Activated CD8-positive, alpha-beta memory T cell treated with anti-CD3 and anti-CD28 coated beads for 4 hours (primary cell): ENCODE data around the gene LIMS2.
A peak's percentile ranks its signal among the peaks of the same experiment; 100 is the strongest.

Source experiments
- DNase-seq, 2 donors: peaks; one replicate each; pipeline ENCODE4 v3.0.0-alpha.2; 2020; ENCODE audit warnings: low read depth in 2 of 2

LIMS2 gene

DNA sequence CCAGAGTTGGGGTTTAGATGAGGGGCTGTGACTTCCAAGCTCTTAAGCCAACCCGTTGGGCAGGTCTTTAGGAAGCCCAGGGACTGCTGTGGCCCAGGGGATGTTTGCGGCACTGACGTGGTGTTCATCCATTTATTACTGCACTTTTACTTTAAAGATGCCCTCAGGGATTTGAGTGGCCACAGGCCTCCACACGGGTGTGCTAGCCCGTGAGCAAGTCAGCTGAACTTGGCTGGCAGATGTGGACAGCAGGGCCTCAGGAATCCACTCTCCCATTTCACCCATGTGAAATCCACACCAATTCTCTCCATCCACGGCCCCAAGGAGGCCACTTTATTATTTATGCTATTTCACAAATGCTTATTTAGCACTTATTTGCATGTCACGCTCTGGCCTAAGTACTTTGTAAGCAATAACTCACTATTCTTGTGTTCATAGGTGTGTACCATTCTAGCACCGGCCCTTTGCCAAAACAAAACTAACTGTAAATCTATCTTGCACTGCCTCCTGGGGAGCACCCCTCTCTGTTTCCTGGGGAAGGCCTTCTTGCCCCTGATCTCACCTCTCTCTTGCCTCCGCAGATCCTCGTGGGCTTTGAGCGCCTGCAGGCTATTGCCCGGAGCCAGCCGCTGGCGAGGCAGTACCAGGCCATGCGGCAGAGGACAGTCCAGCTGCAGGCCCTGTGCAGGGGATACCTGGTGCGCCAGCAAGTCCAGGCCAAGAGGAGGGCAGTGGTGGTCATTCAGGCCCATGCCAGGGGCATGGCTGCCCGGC, 68.5 kb downstream of the LIMS2 start:
- DNase-seq, result no peak

- DNase-seq, result no peak
Measured at GRCh38 chr2:127605691-127606263, 69.6 kb downstream of the LIMS2 start.

DNA sequence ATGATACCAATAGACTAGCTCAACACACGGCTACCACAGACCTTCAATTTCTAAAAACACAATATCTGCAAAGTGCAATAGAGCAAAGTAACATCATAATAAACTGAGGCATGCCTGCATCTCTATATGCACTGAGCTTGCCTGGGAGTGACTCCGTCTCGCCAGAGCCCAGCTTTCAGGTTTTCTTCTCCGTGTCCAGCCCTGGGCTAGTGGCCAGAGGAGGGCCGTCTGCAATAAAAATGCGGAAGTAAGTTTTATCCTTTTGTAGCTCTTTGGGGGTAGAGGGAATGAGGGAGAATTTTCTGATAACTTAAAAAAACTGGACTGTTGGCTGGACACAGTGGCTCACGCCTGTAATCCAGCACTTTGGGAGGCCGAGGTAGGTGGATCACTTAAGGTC, 70.3 kb downstream of the LIMS2 start:
- no peak for DNase-seq

GRCh38 chr2:127599211-127599610, 76.1 kb downstream of the LIMS2 start:
- DNase-seq, result no peak

GRCh38 chr2:127598711-127599110, 76.6 kb downstream of the LIMS2 start:
- DNase-seq, result no peak

DNA sequence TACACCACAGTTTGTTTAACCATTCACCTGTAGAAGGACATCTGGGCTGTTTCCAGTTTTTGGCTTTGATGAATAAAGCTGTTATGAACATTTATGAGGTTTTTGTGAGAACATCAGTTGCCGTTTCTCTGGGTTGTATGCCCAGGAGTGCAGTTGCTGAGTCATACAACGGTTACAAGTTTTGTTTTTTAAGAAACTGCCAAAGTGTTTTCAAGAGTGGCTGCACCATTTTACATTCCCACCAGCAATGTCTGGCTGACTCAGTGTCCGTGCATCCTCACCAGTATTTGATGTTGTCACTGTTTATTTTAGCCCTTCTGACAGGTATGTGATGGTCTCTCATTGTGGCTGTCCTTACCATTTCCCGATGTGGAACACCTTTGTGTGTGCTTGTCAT, 77.3 kb downstream of the LIMS2 start:
- DNase-seq, result no peak

DNA sequence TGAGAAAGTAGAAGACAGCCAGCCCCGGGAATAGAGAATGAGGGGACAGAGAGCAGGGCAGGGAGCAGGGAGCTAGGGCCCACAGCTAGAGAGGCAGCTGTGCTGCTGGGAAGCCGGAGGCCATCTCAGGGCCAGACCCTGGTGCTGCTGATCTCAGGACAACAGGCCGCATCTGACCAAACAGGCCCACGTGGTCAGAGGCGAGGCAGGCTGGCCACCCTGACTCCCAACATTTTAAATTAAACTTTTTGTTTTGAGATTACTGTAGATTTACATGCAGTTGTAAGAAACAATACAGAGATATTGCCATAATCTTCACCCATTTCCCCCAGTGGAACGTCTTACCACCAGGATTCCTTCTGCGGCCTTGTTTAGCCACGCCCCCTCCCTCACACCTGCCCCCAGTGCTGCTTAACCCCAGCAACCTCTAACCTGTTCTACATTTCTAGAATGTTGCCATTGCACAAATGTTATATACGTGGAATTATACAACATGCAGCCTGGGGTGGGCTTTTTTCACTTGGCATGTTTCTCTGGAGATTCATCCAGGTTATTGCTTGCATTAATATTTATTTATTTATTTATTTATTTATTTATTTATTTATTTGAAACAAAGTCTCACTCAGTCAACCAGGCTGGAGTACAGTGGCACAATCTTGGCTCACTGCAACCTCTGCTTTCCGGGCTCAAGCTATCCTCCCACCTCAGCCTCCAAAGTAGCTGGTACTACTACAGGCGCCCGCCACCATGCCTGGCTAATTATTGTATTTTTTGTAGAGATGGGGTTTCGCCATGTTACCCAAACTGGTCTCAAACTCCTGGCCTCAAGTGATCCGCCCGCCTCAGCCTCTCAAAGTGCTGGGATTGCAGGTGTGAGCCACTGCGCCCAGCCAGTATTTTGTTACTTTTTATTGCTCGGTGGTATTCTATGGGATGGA, 78.0 kb downstream of the LIMS2 start:
- DNase-seq, result no peak

DNA sequence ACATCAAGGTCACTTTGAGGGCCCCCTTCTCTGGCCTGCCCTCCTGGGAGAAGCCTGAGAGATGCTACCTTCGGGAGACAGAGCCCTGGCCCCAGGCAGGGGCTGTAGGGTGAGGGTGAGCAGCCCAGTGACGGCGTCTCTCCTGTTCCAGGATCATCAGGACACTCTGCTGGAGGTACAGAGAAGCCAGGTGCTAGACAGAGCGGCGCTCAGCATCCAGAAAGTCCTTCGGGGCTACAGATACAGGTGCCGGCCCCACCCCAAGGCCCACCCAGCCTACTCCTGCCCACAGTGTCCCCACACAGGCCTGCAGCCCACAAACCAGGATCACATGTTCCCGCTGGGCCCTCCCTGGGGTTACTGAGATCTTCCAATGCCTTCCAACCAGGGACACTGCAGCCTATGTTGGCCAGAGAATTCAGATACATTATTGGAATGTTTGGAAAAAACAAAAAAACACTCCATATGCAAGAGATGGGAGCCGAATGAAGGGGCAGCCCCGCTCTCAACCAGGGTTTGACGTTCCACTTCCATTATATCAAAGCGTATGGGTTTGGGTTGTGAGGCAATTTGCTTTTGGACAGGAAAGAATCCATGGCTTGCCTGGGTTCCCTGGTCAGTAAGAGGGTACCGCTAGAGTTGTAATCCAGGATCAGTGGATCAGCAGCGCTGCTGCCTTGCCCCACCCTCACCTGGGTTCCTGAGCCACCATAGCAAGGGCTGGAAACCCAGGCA, 78.9 kb downstream of the LIMS2 start:
- DNase-seq, result no peak

DNA sequence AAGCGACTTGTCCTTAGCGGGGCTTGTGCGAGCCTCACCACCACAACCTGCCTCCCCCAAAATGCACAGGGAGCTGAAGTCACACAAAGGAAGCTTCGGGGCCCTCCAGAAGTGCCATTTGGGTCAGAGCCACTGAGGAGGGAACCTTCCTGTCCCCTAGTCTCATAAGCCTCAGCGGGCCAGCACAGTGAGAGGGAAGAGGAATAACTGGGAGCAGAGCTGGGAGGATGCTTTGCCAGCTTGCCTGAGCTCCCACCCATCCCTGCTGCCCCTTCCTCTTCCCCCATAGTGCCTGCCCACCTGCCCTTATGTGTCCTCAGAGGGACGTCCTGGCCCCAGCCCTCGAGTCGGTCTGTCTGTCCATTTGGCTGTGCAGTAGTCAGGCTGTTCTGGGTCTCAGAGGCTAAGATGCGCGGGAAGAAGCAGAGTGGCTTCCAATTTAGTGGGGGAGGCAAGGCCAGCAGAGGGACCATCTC, 81.2 kb downstream of the LIMS2 start:
- DNase-seq, result no peak

DNA sequence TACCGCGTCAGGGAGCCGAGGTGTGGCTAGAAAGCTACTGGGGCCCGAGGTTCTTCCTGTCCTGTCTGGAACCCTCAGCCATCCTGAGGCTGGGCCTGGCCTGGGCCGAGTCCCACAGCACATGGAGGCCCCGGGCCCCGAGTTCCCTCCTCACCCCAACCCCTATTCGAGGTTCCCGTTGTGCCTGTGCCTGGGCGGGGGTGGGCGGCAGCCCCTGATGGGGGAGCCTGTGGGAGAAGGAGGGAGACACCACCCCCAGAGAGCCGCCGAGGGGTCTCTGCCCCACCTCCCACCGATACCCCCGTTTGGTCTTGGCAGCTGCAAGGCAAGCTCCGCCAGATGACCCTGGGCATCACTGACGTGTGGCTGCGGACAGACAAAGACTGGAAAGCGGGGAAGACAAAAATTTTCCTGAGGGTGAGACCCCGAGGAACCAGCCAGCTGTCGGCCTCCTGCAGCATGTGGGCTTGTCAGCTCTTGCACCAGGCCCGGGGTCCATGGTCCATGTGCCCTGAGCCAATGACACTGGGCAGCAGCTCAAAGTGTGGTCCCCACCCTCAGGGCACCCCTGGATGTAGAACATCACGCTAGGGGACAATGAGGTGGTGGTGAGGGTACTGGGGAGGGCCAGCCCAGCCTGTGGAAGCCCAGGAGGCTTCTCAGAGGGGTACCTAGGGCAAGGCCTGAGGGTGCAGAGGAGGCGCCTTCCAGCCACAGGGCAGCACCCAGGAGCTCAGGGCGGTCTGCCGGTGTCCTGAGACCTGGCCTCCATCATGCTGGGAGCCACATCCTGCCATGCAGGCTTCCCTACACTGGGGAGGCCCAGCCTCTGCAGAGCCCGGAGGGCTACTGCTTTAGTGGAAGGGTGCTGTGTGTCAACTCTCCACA, 81.9 kb downstream of the LIMS2 start:
- DNase-seq, result no peak

DNA sequence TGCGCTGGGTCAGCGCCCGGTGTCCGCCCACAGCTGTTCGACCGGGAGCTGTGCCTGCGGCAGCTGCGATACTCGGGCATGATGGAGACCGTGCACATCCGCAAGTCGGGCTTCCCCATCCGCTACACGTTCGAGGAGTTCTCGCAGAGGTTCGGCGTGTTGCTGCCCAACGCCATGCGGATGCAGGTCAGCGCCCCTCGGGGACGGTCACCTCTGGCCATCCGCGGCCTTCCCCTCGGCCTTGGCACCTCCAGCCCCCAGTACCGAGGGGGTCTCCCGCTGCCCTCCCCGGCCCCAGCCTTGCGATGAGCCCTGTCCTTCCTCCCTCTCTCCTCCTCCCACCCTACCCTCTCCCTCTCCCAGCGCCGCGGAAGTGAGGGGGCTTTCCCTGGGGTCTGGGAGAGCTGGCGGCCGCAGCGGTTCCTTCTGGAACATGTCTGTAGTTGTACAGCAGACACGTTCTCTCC, 82.5 kb downstream of the LIMS2 start:
- no peak for DNase-seq

DNA sequence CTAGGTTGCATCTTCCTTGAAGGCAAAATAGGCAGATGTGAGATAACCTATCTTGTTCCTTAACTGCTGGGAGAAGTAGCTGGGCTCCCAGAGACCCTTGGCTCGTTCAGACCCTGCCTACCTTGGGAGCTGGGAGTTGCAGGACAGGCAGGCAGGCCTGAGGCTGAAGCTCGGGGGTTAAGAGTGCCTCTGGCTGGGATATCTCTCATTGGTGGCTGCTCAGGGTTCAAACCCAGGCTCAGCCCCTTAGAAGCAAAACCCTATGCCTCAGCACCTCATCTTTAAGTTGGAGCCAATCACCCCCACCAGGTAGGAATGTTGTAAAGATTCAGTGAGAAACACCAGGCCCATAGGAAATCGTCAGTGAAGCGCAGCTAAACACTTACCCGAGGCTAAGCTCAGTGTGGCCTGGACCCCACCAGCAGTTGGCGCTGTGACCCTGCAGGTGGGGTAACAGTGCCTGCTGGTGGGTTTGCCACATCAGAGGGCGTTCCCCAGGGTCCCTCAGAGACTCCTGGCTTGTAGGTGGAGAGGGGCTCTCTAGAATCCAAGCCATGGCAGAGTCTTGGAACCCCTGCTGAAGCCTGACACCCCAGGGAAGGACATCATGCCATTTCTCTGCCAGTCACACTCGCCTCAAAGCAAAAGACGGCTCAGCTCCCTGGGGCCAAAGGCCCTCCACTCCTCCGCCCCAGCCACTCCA, 84.0 kb downstream of the LIMS2 start:
- peak; percentile 13 to 20 for DNase-seq

- no peak for DNase-seq
Measured at GRCh38 chr2:127590386-127591190, 84.7 kb downstream of the LIMS2 start.

DNA sequence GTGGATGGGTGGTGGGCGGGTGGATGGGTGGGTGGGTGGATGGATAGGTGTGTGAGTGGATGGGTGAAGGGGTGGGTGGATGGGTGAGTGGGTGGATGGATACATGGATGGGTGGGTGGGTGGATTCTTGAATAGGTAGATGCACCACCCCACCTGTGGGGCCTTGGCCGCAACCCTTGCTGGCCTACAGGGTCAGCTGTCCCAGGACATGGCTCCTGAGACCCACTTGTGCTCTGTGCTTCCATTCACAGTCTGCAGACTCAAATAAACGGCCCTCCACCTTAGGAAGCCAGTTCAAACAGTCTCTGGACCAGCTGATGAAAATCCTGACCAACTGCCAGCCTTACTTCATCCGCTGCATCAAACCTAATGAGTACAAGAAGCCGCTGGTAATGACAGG, 85.5 kb downstream of the LIMS2 start:
- no peak for DNase-seq

GRCh38 chr2:127589358-127589757, 86.0 kb downstream of the LIMS2 start:
- no peak for DNase-seq
